Measurements from ENCODE around the gene MGAT5B.
"Not testable (repeated sequence)": the region's sequence is repeated elsewhere in the genome, so short reads cannot be mapped to it uniquely, and the experiment has no call there.

The MGAT5B gene

DNA sequence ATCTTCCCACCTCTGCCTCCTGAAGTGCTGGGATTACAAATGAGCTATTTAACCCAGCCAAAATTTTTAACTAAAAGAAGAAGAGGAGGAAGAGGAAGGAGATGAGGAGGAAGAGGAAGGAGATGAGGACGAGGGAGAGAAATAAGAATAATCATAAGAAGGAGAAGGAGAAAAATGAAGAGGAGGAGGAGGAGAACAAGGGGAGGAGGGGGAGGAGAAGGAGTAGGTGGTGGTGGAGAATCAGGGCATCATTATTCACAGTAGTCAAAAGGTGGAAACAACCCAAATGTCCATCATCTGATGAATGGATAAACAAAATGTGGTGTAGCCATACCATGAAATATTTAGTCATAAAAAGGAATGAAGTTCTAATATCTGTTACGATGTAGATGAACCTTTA is 21.2 kb upstream of the MGAT5B start:
- DNase-seq (ENCODE audit: low read depth in 2 of 2), result no peak

DNA sequence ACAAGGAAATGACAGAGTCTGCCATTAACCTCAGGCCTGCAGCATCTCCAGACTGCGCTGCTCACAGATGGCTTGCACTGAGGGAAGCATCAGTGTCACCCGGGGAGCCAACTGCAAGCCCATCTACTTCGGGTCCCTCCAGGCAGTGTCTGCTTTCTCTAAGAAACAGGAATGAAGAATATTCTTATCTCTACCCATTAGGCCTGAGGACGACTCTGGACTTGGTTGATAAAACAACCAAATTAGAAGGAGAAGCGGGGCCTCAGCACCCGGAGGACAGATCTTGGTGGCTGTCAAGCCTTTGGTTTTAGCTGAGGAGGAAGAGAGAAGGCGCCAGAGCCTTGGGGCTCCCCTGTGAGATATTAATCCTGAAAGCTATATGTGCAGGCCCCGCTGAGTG is 19.5 kb upstream of the MGAT5B start:
- DNase-seq (ENCODE audit: low read depth in 2 of 2), result no peak

DNA sequence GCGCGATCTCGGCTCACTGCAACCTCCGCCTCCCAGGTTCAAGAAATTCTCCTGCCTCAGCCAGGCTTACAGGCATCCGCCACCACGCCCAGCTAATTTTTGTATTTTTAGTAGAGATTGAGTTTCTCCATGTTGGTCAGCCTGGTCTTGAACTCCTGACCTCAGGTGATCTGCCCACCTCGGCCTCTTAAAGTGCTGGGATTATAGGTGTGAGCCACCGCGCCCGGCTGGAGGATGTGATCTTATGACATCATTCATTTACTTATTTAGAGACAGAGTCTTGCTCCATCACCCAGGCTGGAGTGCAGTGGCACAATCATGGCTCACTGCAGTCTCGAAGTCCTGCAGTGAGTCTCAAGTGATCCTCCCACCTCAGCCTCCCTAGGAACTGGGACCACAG is 19.0 kb upstream of the MGAT5B start:
- DNase-seq (ENCODE audit: low read depth in 2 of 2), result not testable (repeated sequence)

DNA sequence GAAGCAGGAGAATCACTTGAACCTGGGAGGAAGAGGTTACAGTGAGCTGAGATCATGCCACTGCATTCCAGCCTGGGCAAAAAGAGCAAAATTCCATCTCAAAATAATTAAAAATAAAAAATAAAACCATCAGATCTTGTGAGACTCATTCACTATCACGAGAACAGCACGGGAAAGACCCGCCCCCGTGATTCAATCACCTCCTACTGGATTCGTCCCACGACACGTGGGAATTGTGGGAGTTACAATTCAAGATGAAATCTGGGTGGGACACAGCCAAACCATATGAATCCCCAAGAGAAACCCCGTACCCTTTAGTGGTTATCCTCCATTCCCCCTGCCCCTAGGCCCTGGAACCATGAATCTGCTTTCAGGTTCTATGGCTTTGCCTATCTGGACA is 15.4 kb upstream of the MGAT5B start:
- DNase-seq (ENCODE audit: low read depth in 2 of 2), result no peak

DNA sequence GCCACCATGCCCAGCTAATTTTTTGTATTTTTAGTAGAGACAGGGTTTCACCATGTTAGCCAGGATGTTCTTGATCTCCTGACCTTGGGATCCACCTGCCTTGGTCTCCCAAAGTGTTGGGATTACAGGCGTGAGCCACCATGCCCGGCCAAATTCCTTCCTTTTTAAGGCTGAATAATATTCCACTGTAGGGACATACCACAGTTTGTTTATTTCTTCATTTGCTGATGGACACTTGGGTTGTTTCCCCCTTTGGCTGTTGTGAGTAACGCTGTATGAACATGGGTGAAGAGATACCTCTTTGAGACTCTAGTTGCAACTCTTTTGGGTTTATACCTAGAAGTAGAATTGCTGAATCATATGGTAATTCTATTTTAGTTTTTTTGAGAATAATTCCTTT is 13.1 kb upstream of the MGAT5B start:
- DNase-seq (ENCODE audit: low read depth in 2 of 2), result no peak

DNA sequence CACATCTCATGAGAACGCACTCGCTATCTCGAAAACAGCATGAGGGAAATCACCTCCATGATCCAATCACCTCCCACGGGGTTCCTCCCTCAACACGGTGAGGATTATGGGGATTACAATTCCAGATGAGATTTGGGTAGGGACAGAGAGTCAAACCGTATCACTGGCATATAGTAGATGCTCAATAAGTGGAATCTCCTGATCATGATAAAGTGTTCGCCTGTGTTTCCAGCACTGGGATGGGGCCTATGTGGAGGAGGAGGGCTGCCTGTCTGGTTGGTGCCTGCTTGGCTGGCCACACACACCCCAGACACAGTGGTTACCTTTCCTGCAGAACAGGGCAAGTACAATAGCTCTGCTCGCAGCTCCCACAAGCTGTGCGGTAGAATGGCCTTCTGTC is 6.1 kb upstream of the MGAT5B start:
- no peak for DNase-seq (ENCODE audit: low read depth in 2 of 2)

DNA sequence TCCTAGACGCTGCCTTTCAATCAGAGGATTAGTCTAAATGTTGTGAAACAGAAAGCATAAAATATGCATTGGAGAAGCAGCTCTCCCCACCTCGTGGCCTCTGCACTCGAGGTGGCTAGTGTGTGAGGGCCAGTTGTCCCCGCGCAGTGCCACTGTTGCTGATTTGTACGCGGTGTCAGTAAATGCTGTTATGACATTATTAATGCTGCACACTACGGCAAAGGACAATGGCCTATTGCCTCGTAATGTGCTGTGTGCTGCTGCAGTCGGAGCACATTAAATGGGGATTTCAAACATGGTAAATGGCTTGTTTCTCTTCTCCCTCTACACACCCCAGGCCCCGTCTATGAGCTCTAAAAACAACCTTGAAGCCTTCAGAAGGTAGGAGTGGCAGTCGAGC is 5.7 kb upstream of the MGAT5B start:
- DNase-seq (ENCODE audit: low read depth in 2 of 2), result no peak

DNA sequence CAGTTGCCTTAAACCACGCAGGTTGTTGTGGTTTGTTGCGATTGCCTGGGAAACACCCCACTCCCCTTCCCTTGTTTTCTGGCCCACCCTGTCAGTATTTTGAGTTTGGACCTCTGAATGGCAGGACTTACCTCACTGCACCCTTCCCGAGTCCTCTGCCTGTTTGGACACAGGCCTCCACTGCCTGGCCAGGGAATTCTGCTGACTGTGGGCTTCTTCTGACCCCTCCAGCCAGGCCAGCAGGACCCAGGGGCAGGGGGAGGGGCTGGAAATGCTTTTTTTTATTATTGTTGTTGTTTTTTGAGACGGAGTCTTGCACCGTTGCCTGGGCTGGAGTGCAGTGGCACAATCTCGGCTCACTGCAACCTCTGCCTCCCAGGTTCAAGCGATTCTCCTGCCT is 4.2 kb upstream of the MGAT5B start:
- no peak for DNase-seq (ENCODE audit: low read depth in 2 of 2)

DNA sequence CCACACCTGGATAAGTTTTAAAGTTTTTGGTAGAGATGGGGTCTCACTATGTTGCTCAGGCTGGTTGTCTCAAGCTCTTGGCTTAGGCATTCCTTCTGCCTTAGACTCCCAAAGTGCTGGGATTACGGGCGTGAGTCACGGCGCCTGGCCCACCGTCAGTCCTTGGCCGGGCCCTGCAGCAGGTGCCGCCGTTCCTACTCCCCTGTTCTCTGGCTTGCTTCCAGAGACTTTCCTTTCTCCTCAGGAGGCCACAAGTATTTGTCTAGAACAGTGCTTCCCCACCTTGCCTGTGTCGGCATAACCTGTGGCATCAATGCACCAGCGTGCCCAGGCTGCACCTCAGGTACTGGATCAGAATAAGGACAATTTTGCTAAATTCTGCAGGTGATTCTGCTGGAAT is 3.0 kb upstream of the MGAT5B start:
- no peak for DNase-seq (ENCODE audit: low read depth in 2 of 2)

DNA sequence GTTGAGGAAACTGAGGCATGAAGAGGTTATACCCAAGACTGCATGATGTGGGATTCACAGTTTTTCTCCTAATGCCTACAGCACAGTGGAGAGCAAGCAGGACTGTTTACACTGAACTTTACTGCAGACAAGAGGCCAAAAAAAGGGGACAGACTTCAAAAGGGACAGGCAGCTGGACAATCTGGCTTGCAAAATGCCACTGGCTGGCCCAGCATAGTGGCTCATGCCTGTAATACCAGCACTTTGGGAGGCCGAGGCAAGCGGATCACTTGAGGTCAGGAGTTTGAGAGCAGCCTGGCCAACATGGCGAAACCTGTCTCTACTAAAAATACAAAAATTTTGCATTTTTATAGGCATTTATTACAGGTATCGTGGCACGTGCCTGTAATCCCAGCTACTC is 2.0 kb upstream of the MGAT5B start:
- DNase-seq (ENCODE audit: low read depth in 2 of 2), result no peak

DNA sequence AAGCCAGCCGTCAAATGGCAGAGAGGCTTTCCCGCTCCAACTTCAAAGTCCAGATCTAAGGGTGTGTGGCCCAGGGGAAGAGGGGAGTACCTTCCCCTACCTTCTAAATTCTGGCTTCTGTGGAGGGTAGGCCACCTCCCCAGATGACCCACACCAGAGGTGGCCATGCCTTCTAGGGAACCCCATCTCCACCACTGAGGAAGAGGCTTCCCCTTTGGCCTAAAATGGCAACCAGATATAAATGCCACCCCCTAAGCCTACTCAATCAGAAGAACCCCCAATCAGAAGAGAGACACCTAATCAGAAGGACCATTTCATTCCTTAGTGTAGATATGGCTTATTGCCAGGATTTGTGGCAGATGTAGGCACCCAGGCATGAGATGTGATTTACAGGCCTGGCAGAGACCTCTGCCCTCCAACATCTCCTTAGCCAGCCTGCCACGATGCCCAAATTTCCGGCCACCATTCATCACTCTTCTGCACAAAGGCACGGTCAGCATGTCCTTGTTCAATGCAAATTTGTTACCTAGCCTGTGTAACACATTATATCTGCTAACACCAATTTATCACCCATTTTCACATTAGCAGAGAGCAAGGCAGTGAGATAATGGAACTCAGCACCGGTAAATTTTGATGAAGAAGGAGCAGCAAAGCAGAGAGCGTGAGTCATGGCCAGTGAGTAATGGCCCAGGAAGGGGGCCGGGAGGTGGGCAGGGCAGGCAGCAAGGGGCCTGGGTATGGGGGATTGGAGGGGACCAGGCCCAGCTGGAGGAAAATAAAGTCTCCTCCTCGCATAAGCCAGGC is 1.2 kb upstream of the MGAT5B start:
- DNase-seq (ENCODE audit: low read depth in 2 of 2), result no peak

DNA sequence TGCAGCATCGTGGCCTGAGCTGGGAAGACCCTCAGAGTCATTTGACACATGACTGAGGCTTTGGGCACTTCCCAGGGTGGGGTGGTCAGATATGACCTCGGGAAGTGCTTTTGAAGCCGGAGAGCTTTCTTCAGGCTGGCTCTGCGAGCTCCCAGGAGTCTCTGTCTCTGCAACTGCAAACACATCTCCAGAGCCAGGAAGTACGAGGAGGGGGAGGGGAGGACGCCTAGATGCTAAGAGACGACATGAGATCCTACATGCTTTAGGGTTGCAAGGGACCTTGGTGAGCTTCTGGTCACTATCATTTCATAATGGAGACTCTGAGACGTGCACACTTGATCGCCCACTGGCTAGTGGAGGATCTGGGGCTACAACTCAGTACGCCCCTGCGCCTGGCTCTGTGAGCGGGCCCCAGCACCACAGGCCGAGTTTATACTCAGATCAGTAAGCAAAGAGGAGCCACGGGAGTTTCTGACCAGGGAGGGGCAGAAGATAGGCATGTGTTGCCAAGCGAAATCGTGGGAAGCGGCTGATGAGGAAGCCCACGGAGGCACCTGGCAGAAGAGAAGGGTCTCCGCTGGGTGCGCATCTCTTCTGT is 527 bp upstream of the MGAT5B start:
- DNase-seq (ENCODE audit: low read depth in 2 of 2), result no peak

DNA sequence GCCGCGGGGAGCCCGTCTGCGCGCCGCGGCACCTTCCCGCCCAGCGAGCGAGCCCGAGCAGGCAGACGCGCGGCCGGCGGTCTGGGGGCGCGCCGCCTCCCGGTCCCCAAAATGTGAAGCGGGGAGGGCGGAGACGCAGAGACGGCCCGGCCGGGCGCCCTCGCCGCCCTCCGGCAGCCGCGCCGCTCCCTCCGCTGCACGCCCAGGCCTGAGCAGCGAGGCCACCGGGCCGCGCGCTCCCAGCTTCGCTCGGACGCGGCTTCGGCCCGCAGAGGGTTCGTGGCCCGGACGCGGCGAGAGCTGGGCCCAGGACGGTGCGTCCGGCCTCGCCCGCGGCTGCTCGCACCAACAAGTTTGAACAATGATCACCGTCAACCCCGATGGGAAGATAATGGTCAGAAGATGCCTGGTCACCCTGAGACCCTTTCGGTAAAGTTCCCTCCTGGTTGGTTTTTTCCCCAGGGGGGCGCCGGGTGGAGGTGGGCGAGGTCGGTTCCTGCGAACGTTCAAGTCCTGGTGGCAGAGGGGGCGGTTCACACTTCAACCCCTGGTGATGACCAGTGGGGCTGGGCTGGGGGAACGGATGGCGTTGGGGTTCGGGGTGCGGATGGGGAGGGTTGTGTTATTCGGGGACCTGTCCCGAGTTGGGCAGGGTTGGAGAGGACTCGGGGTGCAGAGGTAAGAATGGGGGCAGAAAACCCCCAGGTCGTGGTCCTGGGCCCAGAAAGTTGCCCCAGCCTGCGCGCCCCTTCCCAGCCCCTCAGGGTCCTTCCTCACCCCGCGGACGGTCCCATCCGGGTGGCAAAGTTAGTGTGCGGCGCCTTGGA is 678 bp downstream of the MGAT5B start:
- DNase-seq (ENCODE audit: low read depth in 2 of 2), result no peak

DNA sequence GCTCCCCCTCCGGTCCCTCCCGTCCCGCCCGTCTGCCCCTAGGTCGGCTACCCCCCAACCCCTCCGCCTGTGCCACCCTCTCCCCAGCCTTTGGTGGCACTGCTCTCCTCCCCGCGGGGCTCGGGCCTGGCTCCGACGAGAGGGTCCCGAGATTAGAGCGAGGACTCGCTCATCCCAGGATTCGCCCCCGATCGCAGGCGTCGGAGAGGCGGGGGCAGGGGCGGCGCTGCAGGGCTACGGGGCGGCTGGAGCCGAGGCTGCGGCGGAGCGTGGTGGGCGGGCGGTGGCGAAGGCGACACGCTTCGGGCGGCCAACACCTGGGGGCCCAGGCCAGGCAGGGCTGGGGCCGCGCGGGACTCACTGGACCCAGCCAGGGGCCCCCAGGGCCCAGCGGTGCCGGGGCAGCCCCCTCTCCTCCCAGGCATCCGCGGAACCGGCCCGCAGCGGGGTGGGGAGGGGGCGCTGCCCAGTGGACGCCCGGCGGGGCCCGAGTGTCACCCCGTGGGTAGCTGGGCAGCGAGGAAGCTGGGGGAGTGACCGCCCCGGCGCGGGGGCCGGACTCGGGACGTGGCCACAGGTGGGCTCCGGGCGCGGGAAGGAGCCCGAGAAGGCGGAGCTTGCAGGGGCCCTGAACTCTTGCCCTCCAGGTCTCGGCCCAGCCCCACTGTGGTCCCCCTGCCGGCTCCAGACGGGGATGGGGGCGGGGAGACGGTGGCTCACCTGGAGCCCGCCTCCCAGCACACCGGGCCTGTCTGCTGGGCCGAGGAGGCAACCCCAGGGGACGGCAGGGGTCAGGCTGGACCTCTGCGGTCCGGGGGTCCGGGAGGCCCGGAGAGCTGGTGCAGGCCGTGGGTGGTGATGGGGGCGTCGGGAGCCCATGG is 1.5 kb downstream of the MGAT5B start:
- no peak for DNase-seq (ENCODE audit: low read depth in 2 of 2)

DNA sequence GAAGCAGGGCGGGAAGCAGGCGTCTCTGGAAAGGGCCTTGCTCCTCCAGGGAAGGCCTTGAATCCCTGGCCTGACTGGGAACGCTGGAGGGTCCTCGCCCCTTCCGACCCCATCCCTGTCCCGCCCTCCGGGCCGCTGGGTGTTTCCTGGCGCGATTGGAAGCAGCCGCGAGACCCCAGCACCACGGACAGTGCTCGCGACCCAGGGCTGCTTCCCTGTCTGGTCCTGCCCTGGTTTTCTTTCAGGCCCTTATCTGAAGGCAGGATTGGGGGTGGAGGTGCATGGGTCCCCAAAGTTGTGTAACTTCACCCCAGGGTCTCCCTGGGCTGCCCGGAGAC is 2.1 kb downstream of the MGAT5B start:
- no peak for DNase-seq (ENCODE audit: low read depth in 2 of 2)

DNA sequence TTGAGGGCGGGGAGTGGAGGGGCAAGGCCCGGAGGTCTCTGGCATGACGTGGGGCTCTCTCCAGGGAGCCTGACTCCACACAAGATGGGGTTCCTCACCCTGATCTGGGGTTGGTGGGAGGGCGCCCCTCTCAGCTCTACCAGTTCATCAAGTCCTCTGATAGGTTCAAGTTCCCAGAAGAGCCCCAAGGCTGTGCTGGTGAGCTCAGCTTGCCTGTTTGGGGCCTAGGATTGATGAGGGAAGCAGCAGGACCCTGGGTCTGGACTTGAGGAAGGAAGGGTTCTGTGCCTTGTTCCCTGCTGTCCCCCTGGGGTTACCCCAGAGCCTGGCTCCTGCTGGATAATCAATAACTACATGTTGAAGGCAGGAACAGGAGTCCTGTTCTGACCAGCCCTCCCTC is 3.5 kb downstream of the MGAT5B start:
- no peak for DNase-seq (ENCODE audit: low read depth in 2 of 2)

DNA sequence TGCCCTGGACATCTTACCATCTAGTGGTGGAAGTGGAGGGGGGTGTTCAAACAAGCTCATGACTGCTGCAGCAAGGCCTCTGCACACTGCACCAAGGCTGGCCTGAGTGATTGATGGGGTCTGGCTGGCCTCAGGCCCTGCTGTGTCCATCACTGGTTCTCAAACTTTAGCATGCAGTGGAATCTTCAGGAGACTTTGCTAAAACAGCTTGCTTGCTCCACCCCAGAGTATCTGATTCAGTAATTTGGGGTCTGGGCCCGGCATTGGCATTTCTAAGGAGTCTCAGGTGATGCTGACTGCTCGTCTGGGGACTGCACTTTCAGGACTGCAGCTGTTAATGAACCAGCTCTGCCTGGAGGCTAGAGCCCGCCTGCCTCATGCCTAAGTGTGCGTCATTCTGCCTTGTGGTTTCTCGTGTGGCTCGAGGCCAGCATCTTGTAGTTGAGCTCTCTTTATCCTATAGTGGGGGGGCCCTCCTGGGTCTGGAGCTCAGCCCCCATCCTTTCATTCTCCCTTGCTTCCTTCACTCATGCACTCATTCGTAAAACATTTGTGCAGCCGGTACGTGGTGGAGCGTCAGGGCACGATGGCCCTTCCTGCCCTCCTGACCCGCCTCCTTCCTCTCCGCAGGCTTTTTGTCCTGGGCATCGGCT is 4.1 kb downstream of the MGAT5B start:
- no peak for DNase-seq (ENCODE audit: low read depth in 2 of 2)

DNA sequence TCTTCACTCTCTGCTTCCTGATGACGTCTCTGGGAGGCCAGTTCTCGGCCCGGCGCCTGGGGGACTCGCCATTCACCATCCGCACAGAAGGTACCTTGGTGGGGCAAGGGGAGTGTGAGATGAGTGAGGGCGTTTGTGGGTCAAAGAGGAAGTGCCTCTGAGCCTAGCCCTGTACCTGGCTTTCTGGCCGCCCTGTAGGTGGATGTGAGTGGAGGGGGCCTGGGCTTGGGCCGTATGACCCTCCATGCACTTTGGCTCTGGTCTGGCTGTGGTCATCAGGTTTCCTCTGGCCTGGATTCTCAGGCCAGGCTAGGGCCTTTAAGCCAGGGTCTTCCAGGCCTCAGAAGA is 4.6 kb downstream of the MGAT5B start:
- DNase-seq (ENCODE audit: low read depth in 2 of 2), result no peak

DNA sequence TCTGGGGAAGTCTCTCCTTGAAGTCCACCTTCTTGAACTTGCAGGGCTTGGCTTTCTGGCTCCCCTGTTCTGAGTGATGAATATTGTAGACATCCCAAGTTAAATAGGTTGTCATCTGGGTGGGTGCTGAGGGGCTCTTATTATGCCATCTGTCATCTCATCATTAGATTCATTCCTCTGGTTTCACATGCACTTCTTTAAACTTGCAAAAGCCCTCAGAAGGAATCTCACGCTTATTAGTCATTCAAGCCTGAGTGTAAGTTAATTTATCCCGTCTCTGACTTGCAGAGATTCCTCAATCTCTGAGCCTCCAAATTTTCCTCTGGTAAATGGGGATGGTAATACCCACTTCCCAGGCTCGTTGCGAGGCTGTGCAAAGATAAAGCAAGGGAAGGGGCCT is 5.7 kb downstream of the MGAT5B start:
- DNase-seq (ENCODE audit: low read depth in 2 of 2), result no peak

DNA sequence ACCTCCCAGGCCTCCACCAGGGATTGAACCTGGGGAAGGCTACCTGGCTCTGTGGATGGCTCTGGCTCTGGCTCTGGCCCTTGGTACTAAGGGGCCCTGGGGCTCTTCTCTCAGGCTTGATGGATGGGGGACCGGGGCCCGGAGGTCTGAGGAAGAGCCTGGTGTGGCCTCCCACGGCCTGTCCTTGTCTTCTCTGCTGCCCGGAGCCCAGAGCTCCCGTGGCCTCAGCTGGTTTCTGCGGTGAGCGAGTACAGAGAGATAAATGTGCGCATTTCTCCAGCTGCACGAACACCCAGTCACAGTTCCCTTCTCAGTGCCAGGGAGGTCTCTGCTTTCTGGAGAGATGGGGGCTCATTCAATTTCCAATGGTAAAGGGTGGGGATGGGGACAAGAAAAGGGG is 9.2 kb downstream of the MGAT5B start:
- DNase-seq (ENCODE audit: low read depth in 2 of 2), result no peak

DNA sequence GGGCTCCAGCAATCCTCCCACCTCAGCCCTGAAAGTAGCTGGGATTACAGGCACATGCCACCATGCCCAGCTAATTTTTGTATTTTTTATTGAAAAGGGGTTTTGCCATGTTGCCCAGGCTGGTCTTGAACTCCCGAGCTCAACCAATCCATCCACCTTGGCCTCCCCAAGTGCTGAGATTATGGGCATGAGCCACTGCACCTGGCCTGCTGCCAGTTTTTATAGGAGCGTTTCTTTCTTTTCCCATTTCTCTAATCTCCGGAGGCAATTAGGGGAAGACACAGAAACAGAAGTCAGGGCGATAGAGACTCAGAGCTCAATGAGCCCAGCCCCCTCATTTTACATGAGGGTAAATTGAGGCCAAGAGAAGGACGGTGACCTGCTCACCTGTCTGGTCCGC is 10.4 kb downstream of the MGAT5B start:
- no peak for DNase-seq (ENCODE audit: low read depth in 2 of 2)

DNA sequence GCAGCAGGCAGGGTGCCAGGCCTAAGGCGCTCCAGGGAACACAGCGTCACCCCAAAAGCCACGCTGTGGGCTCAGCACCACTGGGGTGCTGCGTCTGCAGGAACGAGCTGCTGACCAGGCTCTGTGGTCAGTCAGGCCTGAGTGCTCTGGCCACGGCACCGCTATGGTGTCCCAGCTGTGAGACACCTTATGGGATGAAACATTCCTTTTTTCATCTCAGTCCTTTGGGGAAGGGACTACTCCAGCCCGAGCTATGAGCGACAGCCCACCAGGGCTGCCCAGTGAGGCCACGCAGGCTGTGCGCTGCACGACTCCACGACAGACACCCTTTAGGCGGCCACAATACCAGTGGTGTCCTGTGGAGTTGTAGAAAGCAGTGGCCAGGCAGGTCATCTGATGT is 11.1 kb downstream of the MGAT5B start:
- DNase-seq (ENCODE audit: low read depth in 2 of 2), result no peak
